Measurements from ENCODE around the gene TLL1.

GRCh38 chr4:165967486-165967885 lies 94.4 kb downstream of the TLL1 start:
- no peak for TF ChIP-seq REST (IDR thresholded peaks at IDR 0.05)
- no peak for TF ChIP-seq CTCF (IDR thresholded peaks at IDR 0.05)
- TF ChIP-seq POLR2A (IDR thresholded peaks at IDR 0.05; ENCODE audit: low read length), result no peak
- TF ChIP-seq JUN (IDR thresholded peaks at IDR 0.05), result no peak
- TF ChIP-seq POLR2AphosphoS2 (conservative IDR thresholded peaks at IDR 0.05; ENCODE audit: low read length), result no peak
- TF ChIP-seq RAD21 (conservative IDR thresholded peaks at IDR 0.05 in 1 of 2, IDR thresholded peaks at IDR 0.05 in 1 of 2), result no peak
- no peak for TF ChIP-seq HDAC2 (IDR thresholded peaks at IDR 0.05)

All from A549 (cell line).